Suprapubic skin (tissue), 4 donors: ENCODE measurements around the gene LSM11.
"Not testable (repeated sequence)": the region's sequence is repeated elsewhere in the genome, so short reads cannot be mapped to it uniquely, and the experiment has no call there.

ENCODE experiments used
- CTCF ChIP-seq, 2 donors: fragments of 200-600 bp in 1 of 2; fragments of 450-650 bp in 1 of 2; sonication (generic) in 1 of 2; IDR thresholded peaks; one replicate each; pipeline ENCODE4 v1.5.1; 2016 to 2019; ENCODE audit warnings: antibody characterized with exemption in 2 of 2, mild to moderate bottlenecking in 1 of 2, moderate library complexity in 1 of 2
- EP300 ChIP-seq: sonication (generic); formaldehyde crosslinking; IDR thresholded peaks from one replicate; pipeline ENCODE4 v1.6.1; 2017; ENCODE audit warnings: antibody characterized with exemption
- POLR2A ChIP-seq, 2 donors: fragments of 450-650 bp; IDR thresholded peaks; one replicate each; pipeline ENCODE4 v1.6.1; 2017; ENCODE audit warnings: antibody characterized with exemption in 2 of 2, mild to moderate bottlenecking in 2 of 2, moderate library complexity in 2 of 2
- POLR2AphosphoS5 ChIP-seq, 3 donors: sonication (generic); formaldehyde crosslinking; IDR thresholded peaks; one replicate each; pipeline ENCODE4 v1.6.1; 2017; ENCODE audit warnings: antibody characterized with exemption in 3 of 3

DNA sequence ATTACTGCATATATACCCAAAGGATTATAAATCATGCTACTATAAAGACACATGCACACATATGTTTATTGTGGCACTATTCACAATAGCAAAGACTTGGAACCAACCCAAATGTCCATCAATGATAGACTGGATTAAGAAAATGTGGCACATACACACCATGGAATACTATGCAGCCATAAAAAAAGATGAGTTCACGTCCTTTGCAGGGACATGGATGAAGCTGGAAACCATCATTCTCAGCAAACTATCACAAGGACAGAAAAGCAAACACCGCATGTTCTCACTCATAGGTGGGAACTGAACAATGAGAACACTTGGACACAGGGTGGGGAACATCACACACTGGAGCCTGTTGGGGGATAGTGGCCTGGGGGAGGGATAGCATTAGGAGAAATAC is 16.9 kb upstream of the LSM11 start:
- TF ChIP-seq CTCF (IDR thresholded peaks at IDR 0.05); POLR2A (IDR thresholded peaks at IDR 0.05); POLR2AphosphoS5 (IDR thresholded peaks at IDR 0.05); EP300: not testable (repeated sequence)
